Measurements from ENCODE around the gene CCDC89.
"Not testable (repeated sequence)": the region's sequence is repeated elsewhere in the genome, so short reads cannot be mapped to it uniquely, and the experiment has no call there.

CCDC89 gene

DNA sequence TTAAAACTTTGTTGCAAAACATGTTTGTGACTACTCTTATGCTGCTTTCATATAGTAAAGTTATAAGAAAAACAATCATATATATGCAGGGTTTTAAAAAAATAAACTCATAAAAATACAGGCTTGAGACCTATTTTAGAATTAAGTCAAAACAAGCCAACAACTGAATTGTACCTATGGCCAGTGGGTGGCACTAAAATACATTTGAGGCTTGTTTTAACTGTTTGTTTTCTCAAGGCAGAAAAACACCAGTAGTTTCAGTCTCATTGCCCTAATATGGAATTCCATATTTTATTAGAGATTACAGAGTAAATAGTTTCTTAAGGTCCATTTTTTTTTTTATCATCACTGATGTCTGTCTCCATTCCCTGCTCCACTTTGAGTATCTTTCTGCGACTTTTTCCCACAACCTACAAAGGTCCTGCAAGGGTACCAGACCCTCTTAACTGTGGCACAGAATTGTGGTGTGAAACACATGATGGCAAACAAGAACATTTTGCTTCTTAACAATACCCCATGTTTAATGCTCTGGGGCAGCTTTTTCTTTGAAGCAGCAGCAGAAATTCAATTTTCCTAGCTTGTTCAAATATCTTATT lies 8.5 kb upstream of the CCDC89 start:
- Histone ChIP-seq H3K27me3 (no peaks in the 10 kb centered on the region), H3K9me3 (no peaks in the 10 kb centered on the region), H4K20me1 (no peaks in the 10 kb centered on the region), H3K4me3 (no peak overlapping the region), H3K27ac (no peak overlapping the region), H3K36me3 (no peaks in the 10 kb centered on the region), H3K9ac (no peak overlapping the region), H3K4me2 (no peak overlapping the region), H3K4me1 (no peaks in the 10 kb centered on the region)
- TF ChIP-seq Cebpa-rat (IDR thresholded peaks at IDR 0.05) = no peak

GRCh38 chr11:85685125-85685819 lies 723 bp downstream of the CCDC89 start:
- Histone ChIP-seq H3K27ac (no peak overlapping the region), H3K4me1 (0 out of 2 replicates have a peak, but pooled peaks cover 5% of the 10 kb centered on the region), H3K36me3 (no peaks in the 10 kb centered on the region), H3K9me3 (peaks cover 11% of the 10 kb centered on the region), H3K4me2 (no peak overlapping the region), H4K20me1 (no peaks in the 10 kb centered on the region), H3K4me3 (no peak overlapping the region), H3K9ac (no peak overlapping the region), H3K27me3 (peaks cover 19% of the 10 kb centered on the region)
- TF ChIP-seq Cebpa-rat (IDR thresholded peaks at IDR 0.05) = no peak

- H3K9ac ChIP-seq = no peak overlapping the region
- 0 out of 2 replicates have a peak, but pooled peaks cover 5% of the 10 kb centered on the region for H3K4me1 ChIP-seq
- no peaks in the 10 kb centered on the region for H3K36me3 ChIP-seq
- no peak overlapping the region for H3K4me2 ChIP-seq
- H3K27me3 ChIP-seq = peaks cover 19% of the 10 kb centered on the region
- no peak for TF ChIP-seq Cebpa-rat (IDR thresholded peaks at IDR 0.05)
- no peak overlapping the region for H3K4me3 ChIP-seq
- no peak overlapping the region for H3K27ac ChIP-seq
- no peaks in the 10 kb centered on the region for H4K20me1 ChIP-seq
- peaks cover 11% of the 10 kb centered on the region for H3K9me3 ChIP-seq
Measured at GRCh38 chr11:85682330-85683305, 3.4 kb downstream of the CCDC89 start.

- H3K36me3 ChIP-seq = no peaks in the 10 kb centered on the region
- no peak overlapping the region for H3K9ac ChIP-seq
- H4K20me1 ChIP-seq = no peaks in the 10 kb centered on the region
- peaks cover 11% of the 10 kb centered on the region for H3K9me3 ChIP-seq
- no peak for TF ChIP-seq Cebpa-rat (IDR thresholded peaks at IDR 0.05)
- 0 out of 2 replicates have a peak, but pooled peaks cover 4% of the 10 kb centered on the region for H3K4me1 ChIP-seq
- peaks cover 19% of the 10 kb centered on the region for H3K27me3 ChIP-seq
- no peak overlapping the region for H3K4me3 ChIP-seq
- H3K27ac ChIP-seq = no peak overlapping the region
- no peak overlapping the region for H3K4me2 ChIP-seq
Measured at GRCh38 chr11:85680897-85681296, 5.1 kb downstream of the CCDC89 start.

- Histone ChIP-seq H3K27me3 (peaks cover 19% of the 10 kb centered on the region), H3K9me3 (peaks cover 15% of the 10 kb centered on the region), H3K36me3 (no peaks in the 10 kb centered on the region), H3K9ac (no peak overlapping the region), H3K27ac (no peak overlapping the region), H3K4me2 (no peak overlapping the region), H3K4me3 (no peak overlapping the region), H4K20me1 (no peaks in the 10 kb centered on the region), H3K4me1 (no peaks in the 10 kb centered on the region)
- no peak for TF ChIP-seq Cebpa-rat (IDR thresholded peaks at IDR 0.05)
Measured at GRCh38 chr11:85679576-85679975, 6.4 kb downstream of the CCDC89 start.

- Histone ChIP-seq H3K4me2 (no peak overlapping the region), H3K9me3 (peaks cover 16% of the 10 kb centered on the region)
Measured at GRCh38 chr11:85673393-85673792, 12.6 kb downstream of the CCDC89 start.

GRCh38 chr11:85672105-85672902 lies 13.7 kb downstream of the CCDC89 start:
- Histone ChIP-seq H3K27me3 (no peaks in the 10 kb centered on the region), H3K4me2 (no peak overlapping the region), H3K9ac (no peak overlapping the region), H4K20me1 (no peaks in the 10 kb centered on the region), H3K36me3 (no peaks in the 10 kb centered on the region), H3K4me3 (no peak overlapping the region), H3K4me1 (no peaks in the 10 kb centered on the region), H3K27ac (no peak overlapping the region), H3K9me3 (peaks cover 16% of the 10 kb centered on the region)
- TF ChIP-seq Cebpa-rat (IDR thresholded peaks at IDR 0.05) = no peak

More at GRCh38 chr11:85673393-85673792, 12.6 kb downstream of the CCDC89 start:
- Histone ChIP-seq H3K9ac (no peak overlapping the region), H3K36me3 (no peaks in the 10 kb centered on the region), H4K20me1 (no peaks in the 10 kb centered on the region), H3K4me3 (no peak overlapping the region), H3K27me3 (no peaks in the 10 kb centered on the region), H3K4me1 (no peaks in the 10 kb centered on the region), H3K27ac (no peak overlapping the region)
- TF ChIP-seq Cebpa-rat (IDR thresholded peaks at IDR 0.05) = no peak

DNA sequence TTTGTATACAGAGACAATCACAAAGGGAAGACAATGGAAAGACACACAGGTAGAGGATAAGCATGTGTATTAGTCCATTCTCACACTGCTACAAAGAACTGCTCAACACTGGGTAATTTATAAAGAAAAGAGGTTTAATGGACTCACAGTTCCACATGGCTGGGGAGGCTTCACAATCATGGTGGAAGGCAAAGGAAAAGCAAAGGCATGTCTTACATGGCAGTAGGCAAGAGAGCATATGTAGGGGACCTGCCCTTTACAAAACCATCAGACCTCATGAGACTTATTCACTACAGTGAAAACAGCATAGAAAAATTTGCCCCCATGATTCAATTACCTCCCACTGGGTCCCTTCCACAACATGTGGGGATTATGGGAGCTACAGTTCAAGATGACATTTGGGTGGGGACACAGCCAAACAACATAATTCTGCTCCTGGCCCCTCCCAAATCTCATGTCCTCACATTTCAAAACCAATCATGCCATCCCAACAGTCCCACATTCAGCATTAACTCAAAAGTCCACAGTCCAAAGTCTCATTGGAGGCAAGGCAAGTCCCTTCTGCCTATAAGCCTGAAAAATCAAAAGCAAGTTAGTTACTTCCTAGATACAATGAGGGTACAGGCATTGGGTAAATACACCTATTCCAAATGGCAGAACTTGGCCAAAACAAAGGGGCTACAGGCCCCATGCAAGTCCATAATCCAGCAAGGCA lies 14.9 kb downstream of the CCDC89 start:
- not testable (repeated sequence) for H3K9ac ChIP-seq, H4K20me1 ChIP-seq, H3K4me3 ChIP-seq, H3K4me1 ChIP-seq, H3K36me3 ChIP-seq, H3K27me3 ChIP-seq, H3K4me2 ChIP-seq, H3K27ac ChIP-seq
- peaks cover 16% of the 10 kb centered on the region for H3K9me3 ChIP-seq
